RWPE2 (cell line): ENCODE data around the gene COMMD1.

Source experiments
- ATAC-seq: fragments of 200-7000 bp; cut with Tn5 transposase; 3 replicates; pipeline ENCODE4 v1.9.1; 2021; ENCODE audit warnings: low read depth
- DNase-seq: peaks from one replicate; pipeline ENCODE4 v3.0.0-alpha.2; 2020; ENCODE audit warnings: low spot score
- H3K27ac ChIP-seq: fragments of 450-650 bp; 2 replicates; pipeline ENCODE4 v1.5.1; 2017; ENCODE audit warnings: mild to moderate bottlenecking; ENCODE audit not compliant: poor library complexity, severe bottlenecking
- H3K27me3 ChIP-seq: fragments of 250-450 bp; sonication (Bioruptor Pico); 2 replicates; pipeline ENCODE4 v1.5.1; 2021; ENCODE audit warnings: mild to moderate bottlenecking, moderate library complexity; ENCODE audit not compliant: insufficient read depth, poor library complexity, severe bottlenecking
- H3K36me3 ChIP-seq: fragments of 250-450 bp; sonication (Bioruptor Pico); 2 replicates; pipeline ENCODE4 v1.5.1; 2020; ENCODE audit warnings: low read depth, mild to moderate bottlenecking, moderate library complexity
- H3K4me1 ChIP-seq: fragments of 250-450 bp; sonication (Bioruptor Pico); 2 replicates; pipeline ENCODE4 v1.5.1; 2021; ENCODE audit warnings: mild to moderate bottlenecking, moderate library complexity; ENCODE audit not compliant: insufficient read depth, poor library complexity, severe bottlenecking
- H3K4me3 ChIP-seq: fragments of 250-450 bp; sonication (Bioruptor Pico); 2 replicates; pipeline ENCODE4 v1.5.1; 2021; ENCODE audit warnings: mild to moderate bottlenecking, moderate library complexity; ENCODE audit not compliant: severe bottlenecking
- H3K9me3 ChIP-seq: fragments of 250-450 bp; sonication (Bioruptor Pico); 2 replicates; pipeline ENCODE4 v1.5.1; 2021; ENCODE audit warnings: mild to moderate bottlenecking, moderate library complexity; ENCODE audit not compliant: severe bottlenecking
- CTCF ChIP-seq: fragments of 450-650 bp; IDR thresholded peaks from one replicate; pipeline ENCODE4 v1.5.1; 2017; ENCODE audit warnings: mild to moderate bottlenecking, moderate library complexity; ENCODE audit not compliant: poor library complexity, severe bottlenecking

The COMMD1 gene

GRCh38 chr2:62045017-62045543 is 139.6 kb downstream of the COMMD1 start:
- Histone ChIP-seq H3K27ac (no peak overlapping the region), H3K4me3 (no peak overlapping the region), H3K4me1 (peaks cover 18% of the 10 kb centered on the region), H3K27me3 (no peaks in the 10 kb centered on the region), H3K36me3 (no peaks in the 10 kb centered on the region), H3K9me3 (no peaks in the 10 kb centered on the region)
- ATAC-seq: no peak
- no peak for TF ChIP-seq CTCF
- no peak for DNase-seq

- Histone ChIP-seq H3K27ac (no peak overlapping the region), H3K9me3 (peaks cover 2% of the 10 kb centered on the region), H3K4me1 (peaks cover 18% of the 10 kb centered on the region), H3K36me3 (no peaks in the 10 kb centered on the region), H3K4me3 (no peak overlapping the region), H3K27me3 (no peaks in the 10 kb centered on the region)
- ATAC-seq: no peak
- no peak for DNase-seq
- no peak for TF ChIP-seq CTCF
Observed at GRCh38 chr2:62046141-62046540, 140.7 kb downstream of the COMMD1 start.

GRCh38 chr2:62050456-62051045 is 145.1 kb downstream of the COMMD1 start:
- no peak for TF ChIP-seq CTCF
- Histone ChIP-seq H3K4me1 (no peaks in the 10 kb centered on the region), H3K9me3 (peaks cover 2% of the 10 kb centered on the region), H3K27me3 (no peaks in the 10 kb centered on the region), H3K36me3 (no peaks in the 10 kb centered on the region), H3K4me3 (no peak overlapping the region), H3K27ac (no peak overlapping the region)
- ATAC-seq: no peak
- DNase-seq: no peak

- ATAC-seq: no peak
- peaks cover 2% of the 10 kb centered on the region for H3K9me3 ChIP-seq
- H3K27me3 ChIP-seq: no peaks in the 10 kb centered on the region
- H3K36me3 ChIP-seq: no peaks in the 10 kb centered on the region
- no peak for TF ChIP-seq CTCF
- H3K4me1 ChIP-seq: no peaks in the 10 kb centered on the region
- no peak overlapping the region for H3K27ac ChIP-seq
- no peak for DNase-seq
- no peak overlapping the region for H3K4me3 ChIP-seq
Observed at GRCh38 chr2:62054029-62054791, 148.7 kb downstream of the COMMD1 start.
